Colonic mucosa (tissue), 4 donors: Measurements from ENCODE around the gene SLC10A7. TPM values are rescaled to one million over a fixed set of nuclear protein-coding genes. Genes with fewer than 3 reads are reported as not detected.

Experiments used
- DNase-seq: peaks from one replicate; pipeline ENCODE4 v3.0.0-alpha.2; 2020
- H3K27ac ChIP-seq: fragments of 200-600 bp; one replicate; pipeline ENCODE4 v1.8.0; 2021
- H3K27me3 ChIP-seq: fragments of 200-600 bp; one replicate; pipeline ENCODE4 v1.8.0; 2021
- H3K36me3 ChIP-seq: fragments of 200-600 bp; one replicate; pipeline ENCODE4 v1.8.0; 2021
- H3K4me1 ChIP-seq: fragments of 200-600 bp; one replicate; pipeline ENCODE4 v1.8.0; 2021; ENCODE audit warnings: mild to moderate bottlenecking
- H3K4me3 ChIP-seq: fragments of 200-600 bp; one replicate; pipeline ENCODE4 v1.8.0; 2021
- H3K9ac ChIP-seq, 2 donors: one replicate each; pipeline ENCODE4 v1.7.0; 2013; ENCODE audit warnings: control low read depth in 2 of 2, low read depth in 2 of 2, low read length in 2 of 2
- H3K9me3 ChIP-seq: fragments of 200-600 bp; one replicate; pipeline ENCODE4 v1.8.0; 2021
- CTCF ChIP-seq: fragments of 200-600 bp; IDR thresholded peaks from one replicate; pipeline ENCODE4 v1.8.0; 2022; ENCODE audit warnings: antibody characterized with exemption, mild to moderate bottlenecking
- intact Hi-C: fragments of 100-400 bp; cut with DNase I; formaldehyde crosslinking; loops from one replicate; pipeline ENCODE4 v1.14.1; 2022
- total RNA-seq, 2 donors: library from RNA; stranded (reverse); fragmentation: NEBNext Ultra II Directional in 1 of 2; extraction: Animal tissue kit (Norgen Biotek cat#: 25700) in 1 of 2; gene quantifications; one replicate each; pipeline ENCODE4 v1.2.1, GENCODE V29; 2021
- donor health status: healthy.
- donor health status: DM: no; HTN: no; CAD: no.
- donor health status: DM: no; HTN: no; CAD: no.

Gene SLC10A7
- total RNA-seq, 2 donors from 2014 or later: 17.4 to 19.2 TPM

- Histone ChIP-seq H3K9me3 (no peaks in the 10 kb centered on the region), H3K9ac (no peak overlapping the region), H3K27ac (no peak overlapping the region), H3K4me3 (no peak overlapping the region), H3K27me3 (no peaks in the 10 kb centered on the region), H3K36me3 (no peaks in the 10 kb centered on the region), H3K4me1 (no peaks in the 10 kb centered on the region)
- no peak for DNase-seq
- TF ChIP-seq CTCF: no peak
- intact Hi-C loops: no loop called here
Observed at GRCh38 chr4:146486565-146486964, 35.2 kb downstream of the SLC10A7 start.

GRCh38 chr4:146485968-146486367 is 35.8 kb downstream of the SLC10A7 start:
- intact Hi-C loops: no loop called here
- H3K4me3 ChIP-seq: no peak overlapping the region

GRCh38 chr4:146482788-146483187 is 39.0 kb downstream of the SLC10A7 start:
- no peak overlapping the region for H3K4me3 ChIP-seq
- H3K27me3 ChIP-seq: no peaks in the 10 kb centered on the region
- H3K9ac ChIP-seq: no peak overlapping the region
- H3K27ac ChIP-seq: no peak overlapping the region
- no peaks in the 10 kb centered on the region for H3K4me1 ChIP-seq
- no peak for DNase-seq
- TF ChIP-seq CTCF: no peak
- intact Hi-C loops: no loop called here
- H3K36me3 ChIP-seq: no peaks in the 10 kb centered on the region
- H3K9me3 ChIP-seq: no peaks in the 10 kb centered on the region

More at GRCh38 chr4:146485968-146486367, 35.8 kb downstream of the SLC10A7 start:
- Histone ChIP-seq H3K36me3 (no peaks in the 10 kb centered on the region), H3K9ac (no peak overlapping the region), H3K4me1 (no peaks in the 10 kb centered on the region), H3K27me3 (no peaks in the 10 kb centered on the region), H3K27ac (no peak overlapping the region), H3K9me3 (no peaks in the 10 kb centered on the region)
- no peak for DNase-seq
- no peak for TF ChIP-seq CTCF

GRCh38 chr4:146481246-146481645 is 40.5 kb downstream of the SLC10A7 start:
- Histone ChIP-seq H3K4me3 (no peak overlapping the region), H3K4me1 (no peaks in the 10 kb centered on the region), H3K9ac (no peak overlapping the region), H3K9me3 (no peaks in the 10 kb centered on the region), H3K36me3 (no peaks in the 10 kb centered on the region), H3K27me3 (no peaks in the 10 kb centered on the region), H3K27ac (no peak overlapping the region)
- DNase-seq: no peak
- TF ChIP-seq CTCF: no peak
- intact Hi-C loops: no loop called here

GRCh38 chr4:146478009-146478408 is 43.7 kb downstream of the SLC10A7 start:
- no peaks in the 10 kb centered on the region for H3K27me3 ChIP-seq
- TF ChIP-seq CTCF: no peak
- H3K9ac ChIP-seq: no peak overlapping the region
- intact Hi-C loops: no loop called here
- no peaks in the 10 kb centered on the region for H3K9me3 ChIP-seq
- H3K4me1 ChIP-seq: no peaks in the 10 kb centered on the region
- DNase-seq: no peak
- no peaks in the 10 kb centered on the region for H3K36me3 ChIP-seq
- H3K27ac ChIP-seq: no peak overlapping the region
- H3K4me3 ChIP-seq: no peak overlapping the region

- no peak for TF ChIP-seq CTCF
- Histone ChIP-seq H3K27ac (no peak overlapping the region), H3K4me3 (no peak overlapping the region), H3K9me3 (no peaks in the 10 kb centered on the region), H3K4me1 (no peaks in the 10 kb centered on the region), H3K9ac (no peak overlapping the region), H3K27me3 (no peaks in the 10 kb centered on the region), H3K36me3 (no peaks in the 10 kb centered on the region)
- no peak for DNase-seq
- intact Hi-C loops: no loop called here
Observed at GRCh38 chr4:146477054-146477453, 44.7 kb downstream of the SLC10A7 start.
